ENCODE results near the gene CLBA1.

GRCh38 chr14:104953097-104953496 is 32.5 kb upstream of the CLBA1 start:
- TF ChIP-seq CTCF (IDR thresholded peaks at IDR 0.05) (no peak), POLR2A (IDR thresholded peaks at IDR 0.05) (no peak), POLR2AphosphoS5 (IDR thresholded peaks at IDR 0.05; ENCODE audit: insufficient read depth in 1 of 2, low read depth in 1 of 2) (no peak)

All from vagina (tissue), 2 donors.